Measurements from ENCODE around the gene AFMID. TPM values are rescaled to one million over a fixed set of nuclear protein-coding genes. Genes with fewer than 3 reads are reported as not detected.

Gene AFMID
- total and polyA plus RNA-seq, 2 of the 13 experiments (the other 11 are each of a cell fraction or from before 2014, with no cell fraction given), result 249 to 270 TPM

DNA sequence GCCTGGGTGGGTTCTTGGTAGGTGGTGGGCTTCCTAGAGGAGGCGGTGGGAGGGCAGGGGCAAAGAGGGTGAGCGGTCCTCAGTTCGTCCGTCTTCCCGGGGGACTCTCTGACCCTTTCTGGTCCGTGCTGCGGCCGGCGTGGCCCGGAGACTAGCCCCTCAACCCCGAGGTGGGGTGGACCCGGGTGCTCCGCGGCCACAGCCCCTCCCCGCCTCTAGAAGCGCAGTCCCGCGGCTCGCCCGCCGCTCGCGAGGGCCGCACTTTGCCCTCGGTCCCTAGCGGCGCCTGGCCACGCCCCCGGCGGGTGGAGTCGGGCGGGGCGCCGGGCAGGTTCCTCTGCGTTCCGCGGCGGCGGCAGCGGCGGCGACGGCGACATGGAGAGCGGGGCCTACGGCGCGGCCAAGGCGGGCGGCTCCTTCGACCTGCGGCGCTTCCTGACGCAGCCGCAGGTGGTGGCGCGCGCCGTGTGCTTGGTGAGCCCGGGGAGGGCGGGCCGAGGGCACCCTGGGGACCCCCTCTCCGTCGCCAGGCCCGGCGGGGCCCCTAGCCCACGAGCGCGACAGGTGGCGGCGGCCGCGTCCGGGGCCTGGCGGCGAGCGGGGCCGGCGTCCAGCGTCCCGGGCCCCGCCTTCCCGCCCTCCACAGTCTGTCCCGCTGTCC, 18.8 kb upstream of the AFMID start, which contains the start of gene SYNGR2 (continued):
- TF ChIP-seq E2F1 (CRISPR knock-in tag; IDR thresholded peaks at IDR 0.05) (peak; percentile 43; the same call in 1 of the 2 replicates), ADNP (CRISPR knock-in tag; IDR thresholded peaks at IDR 0.05) (peak; percentile 42; the same call in 1 of the 2 replicates), TCF12 (IDR thresholded peaks at IDR 0.05) (no peak), TCF12 (CRISPR knock-in tag; IDR thresholded peaks at IDR 0.05) (no peak; the same call in 1 of the 2 replicates), ZXDC (CRISPR knock-in tag; IDR thresholded peaks at IDR 0.05) (peak; percentile 29; the same call in 1 of the 2 replicates), ELF4 (CRISPR knock-in tag; IDR thresholded peaks at IDR 0.05; ENCODE audit: borderline replicate concordance) (no peak), MTA1 (CRISPR knock-in tag; IDR thresholded peaks at IDR 0.05; ENCODE audit: borderline replicate concordance) (peak; percentile 82; the same call in 1 of the 2 replicates), ZNF883 (CRISPR knock-in tag; IDR thresholded peaks at IDR 0.05; ENCODE audit: not compliant biosample characterization) (peak; percentile 70), SCMH1 (CRISPR knock-in tag; IDR thresholded peaks at IDR 0.05; ENCODE audit: borderline replicate concordance) (no peak), NR2C2 (CRISPR knock-in tag; IDR thresholded peaks at IDR 0.05; ENCODE audit: borderline replicate concordance) (peak; percentile 56; the same call in 1 of the 2 replicates), SALL1 (CRISPR knock-in tag; IDR thresholded peaks at IDR 0.05) (peak; percentile 83), ZNF281 (CRISPR knock-in tag; IDR thresholded peaks at IDR 0.05; ENCODE audit: borderline replicate concordance) (0 out of 2 replicates have a peak, but pooled peaks have one; percentile 65), SOX13 (IDR thresholded peaks at IDR 0.05) (no peak), SOX13 (CRISPR knock-in tag; conservative IDR thresholded peaks at IDR 0.05 in 1 of 2, IDR thresholded peaks at IDR 0.05 in 1 of 2) (0 out of 4 replicates have a peak, but pooled peaks of 1 of the 2 experiments have one; percentile 23), ZNF720 (CRISPR knock-in tag; IDR thresholded peaks at IDR 0.05) (no peak), SNRNP70 (IDR thresholded peaks at IDR 0.05; ENCODE audit: low read depth, low read length) (no peak), ZNF253 (CRISPR knock-in tag; IDR thresholded peaks at IDR 0.05; ENCODE audit: borderline replicate concordance) (0 out of 2 replicates have a peak, but pooled peaks have one; percentile 26), ZNF547 (CRISPR knock-in tag; IDR thresholded peaks at IDR 0.05) (peak; percentile 87), PHF20 (CRISPR knock-in tag; IDR thresholded peaks at IDR 0.05) (no peak), KDM2A (CRISPR knock-in tag; IDR thresholded peaks at IDR 0.05; ENCODE audit: borderline replicate concordance, low read depth) (peak; percentile 70)
- TF ChIP-seq, protein P1, sequence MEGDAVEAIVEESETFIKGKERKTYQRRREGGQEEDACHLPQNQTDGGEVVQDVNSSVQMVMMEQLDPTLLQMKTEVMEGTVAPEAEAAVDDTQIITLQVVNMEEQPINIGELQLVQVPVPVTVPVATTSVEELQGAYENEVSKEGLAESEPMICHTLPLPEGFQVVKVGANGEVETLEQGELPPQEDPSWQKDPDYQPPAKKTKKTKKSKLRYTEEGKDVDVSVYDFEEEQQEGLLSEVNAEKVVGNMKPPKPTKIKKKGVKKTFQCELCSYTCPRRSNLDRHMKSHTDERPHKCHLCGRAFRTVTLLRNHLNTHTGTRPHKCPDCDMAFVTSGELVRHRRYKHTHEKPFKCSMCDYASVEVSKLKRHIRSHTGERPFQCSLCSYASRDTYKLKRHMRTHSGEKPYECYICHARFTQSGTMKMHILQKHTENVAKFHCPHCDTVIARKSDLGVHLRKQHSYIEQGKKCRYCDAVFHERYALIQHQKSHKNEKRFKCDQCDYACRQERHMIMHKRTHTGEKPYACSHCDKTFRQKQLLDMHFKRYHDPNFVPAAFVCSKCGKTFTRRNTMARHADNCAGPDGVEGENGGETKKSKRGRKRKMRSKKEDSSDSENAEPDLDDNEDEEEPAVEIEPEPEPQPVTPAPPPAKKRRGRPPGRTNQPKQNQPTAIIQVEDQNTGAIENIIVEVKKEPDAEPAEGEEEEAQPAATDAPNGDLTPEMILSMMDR (CRISPR knock-in tag; IDR thresholded peaks at IDR 0.05), result peak; percentile 32; the same call in 1 of the 2 replicates

Data from HepG2 (cell line).